WTC11 (cell line): ENCODE data around the gene CACNA2D3.

Experiments
- CTCF ChIP-seq: fragments of 200-600 bp; IDR thresholded peaks from 2 replicates; pipeline ENCODE4 v1.8.0; 2022; ENCODE audit warnings: antibody characterized with exemption
- KAT7 ChIP-seq: sonication (generic); formaldehyde crosslinking; IDR thresholded peaks from 2 replicates; pipeline ENCODE4 v1.8.1; 2023; ENCODE audit warnings: missing genetic modification reagents, mild to moderate bottlenecking, borderline replicate concordance
- ZNF232 ChIP-seq: sonication (generic); formaldehyde crosslinking; IDR thresholded peaks from 2 replicates; pipeline ENCODE4 v1.8.0; 2022; ENCODE audit warnings: mild to moderate bottlenecking, missing genetic modification reagents
- ZNF423 ChIP-seq: fragments of 250-450 bp; sonication (Bioruptor Pico); IDR thresholded peaks from 2 replicates; pipeline ENCODE4 v2.1.2; 2022; ENCODE audit warnings: mild to moderate bottlenecking, moderate library complexity
- TF ChIP-seq, protein P1 (sequence below): sonication (generic); formaldehyde crosslinking; IDR thresholded peaks from 2 replicates; pipeline ENCODE4 v1.8.1; 2022; ENCODE audit warnings: low read depth, mild to moderate bottlenecking, moderate library complexity, missing genetic modification reagents, borderline replicate concordance
- TF ChIP-seq, protein P2 (sequence below): sonication (generic); formaldehyde crosslinking; IDR thresholded peaks from 2 replicates; pipeline ENCODE4 v1.8.1; 2023; ENCODE audit warnings: mild to moderate bottlenecking, moderate library complexity, missing genetic modification reagents
- TF ChIP-seq, protein P3 (sequence below): sonication (generic); formaldehyde crosslinking; IDR thresholded peaks from 2 replicates; pipeline ENCODE4 v1.8.1; 2023; ENCODE audit warnings: mild to moderate bottlenecking, missing genetic modification reagents

GRCh38 chr3:54858093-54858785 is 735.9 kb downstream of the CACNA2D3 start:
- TF ChIP-seq, protein P1, sequence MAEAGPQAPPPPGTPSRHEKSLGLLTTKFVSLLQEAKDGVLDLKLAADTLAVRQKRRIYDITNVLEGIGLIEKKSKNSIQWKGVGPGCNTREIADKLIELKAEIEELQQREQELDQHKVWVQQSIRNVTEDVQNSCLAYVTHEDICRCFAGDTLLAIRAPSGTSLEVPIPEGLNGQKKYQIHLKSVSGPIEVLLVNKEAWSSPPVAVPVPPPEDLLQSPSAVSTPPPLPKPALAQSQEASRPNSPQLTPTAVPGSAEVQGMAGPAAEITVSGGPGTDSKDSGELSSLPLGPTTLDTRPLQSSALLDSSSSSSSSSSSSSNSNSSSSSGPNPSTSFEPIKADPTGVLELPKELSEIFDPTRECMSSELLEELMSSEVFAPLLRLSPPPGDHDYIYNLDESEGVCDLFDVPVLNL (CRISPR knock-in tag) = no peak
- no peak for TF ChIP-seq KAT7
- no peak for TF ChIP-seq ZNF423 (CRISPR knock-in tag)
- TF ChIP-seq, protein P2, sequence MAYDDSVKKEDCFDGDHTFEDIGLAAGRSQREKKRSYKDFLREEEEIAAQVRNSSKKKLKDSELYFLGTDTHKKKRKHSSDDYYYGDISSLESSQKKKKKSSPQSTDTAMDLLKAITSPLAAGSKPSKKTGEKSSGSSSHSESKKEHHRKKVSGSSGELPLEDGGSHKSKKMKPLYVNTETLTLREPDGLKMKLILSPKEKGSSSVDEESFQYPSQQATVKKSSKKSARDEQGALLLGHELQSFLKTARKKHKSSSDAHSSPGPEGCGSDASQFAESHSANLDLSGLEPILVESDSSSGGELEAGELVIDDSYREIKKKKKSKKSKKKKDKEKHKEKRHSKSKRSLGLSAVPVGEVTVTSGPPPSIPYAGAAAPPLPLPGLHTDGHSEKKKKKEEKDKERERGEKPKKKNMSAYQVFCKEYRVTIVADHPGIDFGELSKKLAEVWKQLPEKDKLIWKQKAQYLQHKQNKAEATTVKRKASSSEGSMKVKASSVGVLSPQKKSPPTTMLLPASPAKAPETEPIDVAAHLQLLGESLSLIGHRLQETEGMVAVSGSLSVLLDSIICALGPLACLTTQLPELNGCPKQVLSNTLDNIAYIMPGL = no peak
- TF ChIP-seq, protein P3, sequence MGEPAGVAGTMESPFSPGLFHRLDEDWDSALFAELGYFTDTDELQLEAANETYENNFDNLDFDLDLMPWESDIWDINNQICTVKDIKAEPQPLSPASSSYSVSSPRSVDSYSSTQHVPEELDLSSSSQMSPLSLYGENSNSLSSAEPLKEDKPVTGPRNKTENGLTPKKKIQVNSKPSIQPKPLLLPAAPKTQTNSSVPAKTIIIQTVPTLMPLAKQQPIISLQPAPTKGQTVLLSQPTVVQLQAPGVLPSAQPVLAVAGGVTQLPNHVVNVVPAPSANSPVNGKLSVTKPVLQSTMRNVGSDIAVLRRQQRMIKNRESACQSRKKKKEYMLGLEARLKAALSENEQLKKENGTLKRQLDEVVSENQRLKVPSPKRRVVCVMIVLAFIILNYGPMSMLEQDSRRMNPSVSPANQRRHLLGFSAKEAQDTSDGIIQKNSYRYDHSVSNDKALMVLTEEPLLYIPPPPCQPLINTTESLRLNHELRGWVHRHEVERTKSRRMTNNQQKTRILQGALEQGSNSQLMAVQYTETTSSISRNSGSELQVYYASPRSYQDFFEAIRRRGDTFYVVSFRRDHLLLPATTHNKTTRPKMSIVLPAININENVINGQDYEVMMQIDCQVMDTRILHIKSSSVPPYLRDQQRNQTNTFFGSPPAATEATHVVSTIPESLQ (CRISPR knock-in tag) = no peak
- no peak for TF ChIP-seq CTCF
- TF ChIP-seq ZNF232 (CRISPR knock-in tag) = no peak
